Endodermal cell (in vitro differentiated cells): ENCODE data around the gene SAG. TPM values are rescaled to one million over a fixed set of nuclear protein-coding genes. Genes with fewer than 3 reads are reported as not detected.

Experiments
- DNase-seq: peaks from one replicate; pipeline ENCODE4 v3.0.0-alpha.2; 2017
- H3K27ac ChIP-seq: 2 replicates; pipeline ENCODE4 v1.5.1; 2013; ENCODE audit warnings: mild to moderate bottlenecking, low read depth, low read length, moderate library complexity
- H3K27me3 ChIP-seq: 2 replicates; pipeline ENCODE4 v1.6.1; 2013; ENCODE audit warnings: mild to moderate bottlenecking, low read length, moderate library complexity; ENCODE audit not compliant: insufficient read depth, control insufficient read depth, poor library complexity, severe bottlenecking
- H3K36me3 ChIP-seq: 2 replicates; pipeline ENCODE4 v1.7.0; 2013; ENCODE audit warnings: mild to moderate bottlenecking, low read length, moderate library complexity; ENCODE audit not compliant: control insufficient read depth, insufficient read depth
- H3K4me1 ChIP-seq: one replicate; pipeline ENCODE4 v1.7.0; 2013; ENCODE audit warnings: low read length; ENCODE audit not compliant: control insufficient read depth, insufficient read depth
- H3K4me3 ChIP-seq: 2 replicates; pipeline ENCODE4 v1.5.1; 2013; ENCODE audit warnings: mild to moderate bottlenecking, low read length, moderate library complexity
- H3K9ac ChIP-seq: 2 replicates; pipeline ENCODE4 v1.6.1; 2013; ENCODE audit warnings: mild to moderate bottlenecking, low read length, moderate library complexity; ENCODE audit not compliant: poor library complexity, severe bottlenecking; ENCODE audit errors: extremely low read depth
- H3K9me3 ChIP-seq: 2 replicates; pipeline ENCODE4 v1.6.1; 2013; ENCODE audit warnings: mild to moderate bottlenecking, low read length, moderate library complexity; ENCODE audit not compliant: control insufficient read depth
- H3K27ac Mint-ChIP-seq: 2 replicates; pipeline ENCODE4 v1.8.0; 2020; ENCODE audit warnings: mixed read lengths
- H3K27me3 Mint-ChIP-seq: 2 replicates; pipeline ENCODE4 v1.8.0; 2021; ENCODE audit warnings: mild to moderate bottlenecking, mixed read lengths; ENCODE audit not compliant: insufficient read depth
- H3K36me3 Mint-ChIP-seq: 2 replicates; pipeline ENCODE4 v1.8.0; 2020; ENCODE audit warnings: low read depth, mixed read lengths
- H3K4me1 Mint-ChIP-seq: 2 replicates; pipeline ENCODE4 v1.8.0; 2020; ENCODE audit warnings: mixed read lengths
- H3K4me3 Mint-ChIP-seq: 2 replicates; pipeline ENCODE4 v1.8.0; 2020; ENCODE audit warnings: mild to moderate bottlenecking, moderate library complexity, mixed read lengths
- H3K9me3 Mint-ChIP-seq: 2 replicates; pipeline ENCODE4 v1.8.0; 2020; ENCODE audit warnings: mild to moderate bottlenecking, mixed read lengths
- WGBS, 2 experiments: methylation state at CpG; one replicate each; pipeline versions ENCODE4 v1.1.5 to v1.1.7; 2013; ENCODE audit warnings: missing lambda C conversion rate in 2 of 2, mixed read lengths in 1 of 2; ENCODE audit not compliant: insufficient coverage in 1 of 2, insufficient read length in 1 of 2; 5-methylcytosine and 5-hydroxymethylcytosine counted together
- total RNA-seq, 2 donors: library from RNA; stranded (reverse); fragmentation: NEBNext Ultra II Directional in 1 of 2; extraction: Animal tissue kit (Norgen Biotek cat#: 25700) in 1 of 2; gene quantifications; 2 replicates in 1 of 2; 3 replicates in 1 of 2; pipeline ENCODE4 v1.2.1, GENCODE V29; 2021
- TF ChIP-seq, protein P1 (sequence below): fragments of 200-600 bp; sonication (generic); conservative IDR thresholded peaks from 2 replicates; pipeline ENCODE4 v1.5.0; 2021; ENCODE audit warnings: antibody characterized with exemption, mild to moderate bottlenecking

SAG gene
- total RNA-seq, 2 donors from 2014 or later = not detected

DNA sequence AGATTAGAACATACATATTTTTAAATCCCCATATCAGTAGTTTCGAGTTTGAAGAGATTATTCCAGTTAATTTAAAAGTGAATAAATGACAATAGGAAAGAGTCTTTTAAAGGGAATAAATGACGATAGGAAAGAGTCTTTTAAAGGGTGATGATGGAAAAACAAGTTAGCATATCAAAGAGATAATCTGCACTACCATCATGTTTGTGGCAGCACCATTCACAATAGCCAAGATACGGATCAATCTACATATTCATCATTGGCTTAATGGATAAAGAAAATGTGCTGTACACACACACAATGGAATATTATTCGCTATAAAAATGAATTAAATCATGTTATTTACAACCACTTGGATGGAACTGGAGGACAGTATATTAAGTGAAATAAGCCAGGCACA, 41.1 kb upstream of the SAG start:
- Histone ChIP-seq H3K36me3 (peaks cover 95% of the 10 kb centered on the region), H3K4me3 (no peak overlapping the region), H3K9ac (no peak overlapping the region), H3K27ac (no peak overlapping the region), H3K27me3 (no peaks in the 10 kb centered on the region), H3K4me1 (no peaks in the 10 kb centered on the region), H3K9me3 (no peaks in the 10 kb centered on the region)
- 100% methylated on average over 1 to 4 of the region's 4 CpGs for WGBS, 2 experiments
- DNase-seq = no peak
- TF ChIP-seq, protein P1, sequence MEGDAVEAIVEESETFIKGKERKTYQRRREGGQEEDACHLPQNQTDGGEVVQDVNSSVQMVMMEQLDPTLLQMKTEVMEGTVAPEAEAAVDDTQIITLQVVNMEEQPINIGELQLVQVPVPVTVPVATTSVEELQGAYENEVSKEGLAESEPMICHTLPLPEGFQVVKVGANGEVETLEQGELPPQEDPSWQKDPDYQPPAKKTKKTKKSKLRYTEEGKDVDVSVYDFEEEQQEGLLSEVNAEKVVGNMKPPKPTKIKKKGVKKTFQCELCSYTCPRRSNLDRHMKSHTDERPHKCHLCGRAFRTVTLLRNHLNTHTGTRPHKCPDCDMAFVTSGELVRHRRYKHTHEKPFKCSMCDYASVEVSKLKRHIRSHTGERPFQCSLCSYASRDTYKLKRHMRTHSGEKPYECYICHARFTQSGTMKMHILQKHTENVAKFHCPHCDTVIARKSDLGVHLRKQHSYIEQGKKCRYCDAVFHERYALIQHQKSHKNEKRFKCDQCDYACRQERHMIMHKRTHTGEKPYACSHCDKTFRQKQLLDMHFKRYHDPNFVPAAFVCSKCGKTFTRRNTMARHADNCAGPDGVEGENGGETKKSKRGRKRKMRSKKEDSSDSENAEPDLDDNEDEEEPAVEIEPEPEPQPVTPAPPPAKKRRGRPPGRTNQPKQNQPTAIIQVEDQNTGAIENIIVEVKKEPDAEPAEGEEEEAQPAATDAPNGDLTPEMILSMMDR = no peak
- Mint-ChIP-seq H3K4me1 (peaks cover 6% of the 10 kb centered on the region), H3K27me3 (no peaks in the 10 kb centered on the region), H3K36me3 (peaks cover 86% of the 10 kb centered on the region), H3K9me3 (no peaks in the 10 kb centered on the region), H3K4me3 (no peak overlapping the region), H3K27ac (no peak overlapping the region)

DNA sequence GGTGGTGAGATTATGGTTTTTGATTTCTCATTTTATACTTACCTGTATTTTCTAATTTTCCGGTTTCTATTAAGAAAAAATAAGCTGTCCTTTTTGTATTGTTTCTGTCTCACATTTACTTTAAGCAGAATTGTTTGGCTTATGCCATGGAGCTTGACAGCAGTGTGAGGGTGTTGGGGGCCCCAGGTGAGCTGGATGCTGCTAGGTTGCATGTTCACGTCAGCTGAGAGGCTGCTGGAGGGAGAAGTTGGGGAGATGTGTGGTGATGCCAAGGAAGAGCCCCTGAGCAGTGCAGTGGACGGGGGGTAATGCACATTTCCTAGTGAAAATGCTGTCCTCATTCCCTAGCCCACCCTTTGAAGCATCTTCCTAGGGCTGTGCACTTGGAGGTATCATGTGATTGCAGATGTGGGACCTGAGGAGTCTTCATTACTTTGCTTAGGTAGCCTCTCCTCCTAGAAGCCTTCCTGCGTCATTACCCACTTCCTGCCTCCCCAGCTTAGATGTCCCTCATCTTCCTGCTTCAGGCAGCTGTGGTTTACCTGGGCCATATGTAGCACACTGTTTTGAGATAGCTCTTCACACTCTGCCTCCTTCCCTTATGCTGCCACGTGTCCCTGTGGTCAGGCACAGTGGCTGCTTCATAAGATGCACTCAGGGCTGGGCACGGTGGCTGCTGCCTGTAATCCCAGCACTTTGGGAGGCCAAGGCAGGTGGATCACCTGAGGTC, 39.9 kb upstream of the SAG start:
- Mint-ChIP-seq H3K36me3 (peaks cover 83% of the 10 kb centered on the region), H3K9me3 (no peaks in the 10 kb centered on the region), H3K4me1 (peaks cover 6% of the 10 kb centered on the region), H3K27ac (no peak overlapping the region), H3K4me3 (no peak overlapping the region), H3K27me3 (no peaks in the 10 kb centered on the region)
- Histone ChIP-seq H3K4me3 (no peak overlapping the region), H3K27me3 (no peaks in the 10 kb centered on the region), H3K36me3 (peaks cover 97% of the 10 kb centered on the region), H3K9me3 (no peaks in the 10 kb centered on the region), H3K4me1 (no peaks in the 10 kb centered on the region), H3K9ac (no peak overlapping the region), H3K27ac (no peak overlapping the region)
- DNase-seq = no peak
- TF ChIP-seq, protein P1 = no peak
- 84 to 91% methylated on average over 3 to 6 of the region's 6 CpGs for WGBS, 2 experiments

DNA sequence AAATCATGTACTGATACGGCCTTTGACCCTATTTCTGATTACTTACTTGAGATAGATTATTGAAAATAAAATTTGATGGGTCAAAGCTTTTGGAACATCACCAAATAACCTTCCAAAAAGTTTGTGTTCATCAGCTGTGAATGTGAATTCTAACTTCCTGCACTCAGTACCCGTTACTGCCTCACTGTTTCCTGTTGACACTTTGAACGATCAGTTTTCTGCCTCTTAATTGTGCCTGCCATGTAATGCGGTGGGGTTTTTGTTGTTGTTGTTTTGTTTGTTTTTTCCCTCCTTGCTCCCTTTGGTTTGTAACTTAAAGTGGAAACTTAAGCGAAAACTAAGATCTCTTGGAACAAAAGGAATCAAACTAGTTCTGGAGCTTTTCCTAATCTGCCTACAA, 37.2 kb upstream of the SAG start:
- Histone ChIP-seq H3K9ac (no peak overlapping the region), H3K4me3 (no peak overlapping the region), H3K4me1 (no peaks in the 10 kb centered on the region), H3K36me3 (peaks cover 97% of the 10 kb centered on the region), H3K27me3 (no peaks in the 10 kb centered on the region), H3K9me3 (no peaks in the 10 kb centered on the region), H3K27ac (no peak overlapping the region)
- Mint-ChIP-seq H3K27me3 (no peaks in the 10 kb centered on the region), H3K4me1 (peaks cover 4% of the 10 kb centered on the region), H3K27ac (no peak overlapping the region), H3K4me3 (no peak overlapping the region), H3K36me3 (peaks cover 81% of the 10 kb centered on the region), H3K9me3 (no peaks in the 10 kb centered on the region)
- TF ChIP-seq, protein P1 = no peak
- 96 to 100% methylated on average over 1 to 5 of the region's 5 CpGs for WGBS, 2 experiments
- DNase-seq = no peak
